SK-N-SH treated with all-trans-retinoic acid at 6 μM for 48 hours (cell line): ENCODE data around the gene CACNA2D2.

Experiments used
- ATAC-seq: fragments of 200-7000 bp; cut with Tn5 transposase; 3 replicates; pipeline ENCODE4 v1.9.1; 2020; ENCODE audit warnings: mild to moderate bottlenecking, moderate library complexity
- ARNTL ChIP-seq: fragments of 450-650 bp; formaldehyde crosslinking; IDR thresholded peaks from 2 replicates; pipeline ENCODE4 v1.5.0; 2020; ENCODE audit warnings: low read depth, mild to moderate bottlenecking, moderate library complexity, borderline replicate concordance
- BACH2 ChIP-seq: fragments of 250-450 bp; sonication (Bioruptor Pico); IDR thresholded peaks from 2 replicates; pipeline ENCODE4 v1.9.0; 2021; ENCODE audit warnings: mild to moderate bottlenecking, borderline replicate concordance
- CREB5 ChIP-seq: fragments of 250-450 bp; sonication (Bioruptor Pico); IDR thresholded peaks from 2 replicates; pipeline ENCODE4 v1.5.1; 2020; ENCODE audit warnings: low read depth, mild to moderate bottlenecking, moderate library complexity
- CSDC2 ChIP-seq: fragments of 250-450 bp; sonication (Bioruptor Pico); IDR thresholded peaks from 2 replicates; pipeline ENCODE4 v1.5.0; 2020; ENCODE audit warnings: mild to moderate bottlenecking, moderate library complexity
- CSRNP3 ChIP-seq: fragments of 250-450 bp; sonication (Bioruptor Pico); IDR thresholded peaks from 2 replicates; pipeline ENCODE4 v1.5.1; 2021; ENCODE audit warnings: mild to moderate bottlenecking, moderate library complexity
- ESRRG ChIP-seq: fragments of 250-450 bp; sonication (Bioruptor Pico); IDR thresholded peaks from 2 replicates; pipeline ENCODE4 v1.6.1; 2021; ENCODE audit warnings: mild to moderate bottlenecking
- GLIS3 ChIP-seq: fragments of 250-450 bp; sonication (Bioruptor Pico); IDR thresholded peaks from 2 replicates; pipeline ENCODE4 v1.5.0; 2020; ENCODE audit warnings: mild to moderate bottlenecking, moderate library complexity
- ISL1 ChIP-seq: fragments of 250-450 bp; sonication (Bioruptor Pico); IDR thresholded peaks from 2 replicates; pipeline ENCODE4 v2.1.2; 2022; ENCODE audit warnings: mild to moderate bottlenecking, moderate library complexity
- OSR1 ChIP-seq: fragments of 250-450 bp; sonication (Bioruptor Pico); IDR thresholded peaks from 2 replicates; pipeline ENCODE4 v1.8.0; 2022; ENCODE audit warnings: moderate library complexity, mild to moderate bottlenecking, inconsistent platforms
- POU6F1 ChIP-seq: fragments of 250-450 bp; sonication (Bioruptor Pico); IDR thresholded peaks from 2 replicates; pipeline ENCODE4 v1.8.0; 2021; ENCODE audit warnings: low read depth, mild to moderate bottlenecking, moderate library complexity, borderline replicate concordance
- PPARA ChIP-seq: fragments of 250-450 bp; sonication (Bioruptor Pico); IDR thresholded peaks from 2 replicates; pipeline ENCODE4 v1.5.0; 2020; ENCODE audit warnings: mild to moderate bottlenecking, borderline replicate concordance
- RARB ChIP-seq: fragments of 250-450 bp; sonication (Bioruptor Pico); IDR thresholded peaks from 2 replicates; pipeline ENCODE4 v1.8.0; 2021; ENCODE audit warnings: mild to moderate bottlenecking, moderate library complexity
- SNAI2 ChIP-seq: fragments of 250-450 bp; sonication (Bioruptor Pico); IDR thresholded peaks from 2 replicates; pipeline ENCODE4 v1.5.0; 2020; ENCODE audit warnings: mild to moderate bottlenecking, moderate library complexity
- TCF4 ChIP-seq: fragments of 250-450 bp; sonication (Bioruptor Pico); IDR thresholded peaks from 2 replicates; pipeline ENCODE4 v1.8.0; 2021; ENCODE audit warnings: mild to moderate bottlenecking, moderate library complexity, borderline replicate concordance
- TOX ChIP-seq: fragments of 250-450 bp; sonication (Bioruptor Pico); IDR thresholded peaks from 2 replicates; pipeline ENCODE4 v1.8.0; 2021; ENCODE audit warnings: mild to moderate bottlenecking, moderate library complexity, borderline replicate concordance
- TSHZ2 ChIP-seq: fragments of 250-450 bp; sonication (Bioruptor Pico); IDR thresholded peaks from 2 replicates; pipeline ENCODE4 v1.5.0; 2020; ENCODE audit warnings: mild to moderate bottlenecking, moderate library complexity
- ZC3H10 ChIP-seq: fragments of 250-450 bp; sonication (Bioruptor Pico); IDR thresholded peaks from 2 replicates; pipeline ENCODE4 v1.5.1; 2021; ENCODE audit warnings: mild to moderate bottlenecking, moderate library complexity
- ZFP3 ChIP-seq: fragments of 250-450 bp; sonication (Bioruptor Pico); IDR thresholded peaks from 2 replicates; pipeline ENCODE4 v1.5.0; 2020; ENCODE audit warnings: mild to moderate bottlenecking, moderate library complexity
- ZNF70 ChIP-seq: fragments of 450-650 bp; formaldehyde crosslinking; IDR thresholded peaks from 2 replicates; pipeline ENCODE4 v1.5.0; 2020; ENCODE audit warnings: mild to moderate bottlenecking, moderate library complexity
- ZNF8 ChIP-seq: fragments of 450-650 bp; formaldehyde crosslinking; IDR thresholded peaks from 2 replicates; pipeline ENCODE4 v1.5.0; 2020; ENCODE audit warnings: mild to moderate bottlenecking, moderate library complexity

The CACNA2D2 gene

GRCh38 chr3:50503504-50504342 is at the start of gene CACNA2D2:
CACNA2D2 (minus strand) TSS chr3:50503634; CDS start chr3:50503423, 211 bp downstream.
- ATAC-seq = peak; percentile 59
- TF ChIP-seq ZC3H10 (CRISPR knock-in tag) = no peak
- TF ChIP-seq CREB5 = no peak
- TF ChIP-seq ARNTL (CRISPR knock-in tag) = no peak
- TF ChIP-seq POU6F1 (CRISPR knock-in tag) = no peak
- TF ChIP-seq TOX (CRISPR knock-in tag) = no peak
- TF ChIP-seq CSRNP3 = no peak
- no peak for TF ChIP-seq TCF4 (CRISPR knock-in tag)
- TF ChIP-seq SNAI2 = 0 out of 2 replicates have a peak, but pooled peaks have one; percentile 33
- TF ChIP-seq GLIS3 (CRISPR knock-in tag) = no peak
- TF ChIP-seq TSHZ2 (CRISPR knock-in tag) = peak; percentile 80
- no peak for TF ChIP-seq ISL1 (CRISPR knock-in tag)
- TF ChIP-seq ESRRG = no peak
- no peak for TF ChIP-seq ZNF8 (CRISPR knock-in tag)

GRCh38 chr3:50552598-50552997 is 49.2 kb upstream of the CACNA2D2 start:
- TF ChIP-seq TSHZ2 (CRISPR knock-in tag) = no peak
- no peak for TF ChIP-seq ISL1 (CRISPR knock-in tag)
- no peak for TF ChIP-seq POU6F1 (CRISPR knock-in tag)
- no peak for TF ChIP-seq PPARA
- TF ChIP-seq ARNTL (CRISPR knock-in tag) = no peak
- no peak for TF ChIP-seq CREB5
- no peak for TF ChIP-seq GLIS3 (CRISPR knock-in tag)
- TF ChIP-seq OSR1 (CRISPR knock-in tag) = no peak
- TF ChIP-seq ZNF8 (CRISPR knock-in tag) = no peak
- TF ChIP-seq CSDC2 = no peak
- TF ChIP-seq RARB (CRISPR knock-in tag) = no peak
- TF ChIP-seq BACH2 (CRISPR knock-in tag) = no peak
- TF ChIP-seq ZFP3 = no peak
- TF ChIP-seq ZC3H10 (CRISPR knock-in tag) = no peak
- no peak for TF ChIP-seq ZNF70
- ATAC-seq = no peak
